HG03103 (cell line): Measurements from ENCODE around the gene WNT5A.

Source experiments
- ATAC-seq: cut with Tn5 transposase; IDR thresholded peaks from one replicate; pipeline ENCODE4 v1.9.1; 2021; ENCODE audit warnings: low read depth; ENCODE audit not compliant: unreplicated experiment

WNT5A gene

DNA sequence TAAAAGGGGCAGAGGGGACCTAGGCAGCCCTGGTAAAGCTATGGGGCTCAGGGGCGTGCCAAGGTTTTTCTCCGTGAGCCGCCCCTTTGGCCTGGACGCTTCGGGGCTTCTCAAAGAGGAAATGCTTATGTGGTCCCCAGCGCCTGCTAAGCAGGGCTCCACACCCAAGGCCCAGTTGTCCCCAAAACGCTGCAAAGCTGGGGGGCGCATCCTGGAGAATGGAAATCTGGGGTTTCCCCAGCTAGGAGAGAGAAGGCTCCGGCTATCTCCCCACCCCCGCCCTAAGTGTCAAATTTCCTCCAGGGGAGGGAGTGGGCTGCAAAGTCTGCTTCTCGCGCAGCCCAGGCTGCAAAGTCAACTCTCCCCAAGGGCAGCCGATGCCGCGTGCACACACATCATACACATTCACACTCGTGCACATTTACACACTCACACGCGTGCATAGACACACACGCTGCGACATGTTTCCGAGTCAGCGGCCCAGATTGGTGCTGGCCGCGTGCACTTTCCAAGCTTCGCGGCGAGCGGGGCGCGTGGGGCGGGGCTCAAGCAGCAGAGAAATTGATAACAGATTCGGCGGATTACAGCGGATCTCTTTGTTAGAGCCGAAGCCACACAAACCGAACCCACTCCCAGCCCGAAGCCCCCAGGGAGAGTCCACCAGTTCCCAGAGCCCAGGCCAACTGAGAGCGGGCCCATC is 4.5 kb downstream of the WNT5A start:
- ATAC-seq = no peak

DNA sequence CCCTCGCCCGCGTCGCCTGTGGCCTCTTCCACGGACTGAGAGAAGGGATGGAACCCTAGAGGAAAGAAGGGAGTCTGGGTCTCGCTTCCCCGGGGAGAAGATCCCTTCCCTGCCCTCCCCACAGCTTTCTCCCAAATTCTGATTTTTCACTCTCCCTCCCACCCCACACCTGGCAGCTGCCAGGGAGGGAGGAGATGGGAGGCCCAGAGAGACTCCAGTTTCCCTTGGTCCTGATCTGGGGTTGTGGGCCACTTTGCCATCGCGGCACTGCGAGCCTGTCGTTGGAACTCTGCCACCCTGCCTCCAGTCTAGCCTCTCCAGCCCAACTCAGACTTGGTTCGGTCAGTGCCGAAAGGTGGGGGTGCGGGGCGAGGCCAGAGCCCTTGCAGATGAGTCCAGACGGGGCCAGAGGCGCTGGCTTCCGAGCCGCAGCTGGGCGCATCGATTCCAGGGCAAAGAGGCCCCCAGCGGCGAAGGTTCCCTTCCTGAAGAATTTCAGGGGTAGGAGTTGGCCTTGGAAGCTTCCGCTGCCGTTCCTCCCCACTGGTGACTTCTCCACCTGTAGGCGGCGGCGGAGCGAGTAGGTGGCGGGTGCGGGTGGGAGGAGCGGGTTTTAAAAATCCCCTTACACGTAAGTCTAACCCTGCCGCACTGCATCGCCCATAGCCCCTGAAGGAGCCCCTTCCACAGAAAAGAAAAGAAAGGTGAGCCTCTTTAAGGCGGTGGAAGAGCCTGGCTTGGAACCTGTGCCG is 5.2 kb downstream of the WNT5A start:
- ATAC-seq = no peak

DNA sequence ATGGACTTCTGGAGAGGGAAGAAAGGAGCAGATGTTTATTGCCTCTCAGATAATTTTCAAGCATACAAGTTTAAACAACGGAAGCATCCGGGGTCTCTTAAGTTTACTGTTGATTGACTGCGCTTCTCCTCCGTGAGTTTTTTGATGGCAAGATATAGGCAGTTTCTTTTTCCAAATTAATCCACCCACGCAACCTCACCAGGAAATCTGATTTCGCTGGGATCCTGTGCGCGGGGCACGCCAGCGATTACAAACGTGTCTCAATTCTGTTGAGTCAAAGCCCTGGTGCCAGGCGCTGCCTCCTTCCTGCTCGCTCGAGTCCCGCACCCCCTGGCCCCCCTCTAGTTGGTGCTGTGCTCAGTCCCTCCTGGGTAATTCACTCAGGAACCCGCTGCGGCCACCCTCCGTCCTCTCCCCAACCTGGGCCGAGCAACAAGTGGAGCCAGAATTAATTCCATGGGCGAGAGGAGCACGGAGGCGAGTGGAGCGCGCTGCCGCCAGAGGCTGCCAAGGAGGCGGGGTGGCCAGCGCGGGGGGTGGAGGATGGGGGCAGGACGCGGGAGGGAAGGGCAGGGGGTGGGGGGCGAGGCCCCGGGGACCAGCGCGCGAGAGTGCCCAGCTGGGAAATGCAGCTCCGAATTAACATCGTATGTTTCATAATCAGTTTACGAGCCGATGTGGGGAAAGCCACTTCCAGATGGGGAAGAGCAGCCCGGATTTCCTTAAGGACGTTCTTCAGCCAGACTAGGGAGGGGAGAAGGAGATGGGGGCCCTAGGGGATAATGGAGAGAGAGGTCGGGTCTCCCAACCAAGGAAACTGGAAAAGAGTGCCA is 6.0 kb downstream of the WNT5A start:
- no peak for ATAC-seq

DNA sequence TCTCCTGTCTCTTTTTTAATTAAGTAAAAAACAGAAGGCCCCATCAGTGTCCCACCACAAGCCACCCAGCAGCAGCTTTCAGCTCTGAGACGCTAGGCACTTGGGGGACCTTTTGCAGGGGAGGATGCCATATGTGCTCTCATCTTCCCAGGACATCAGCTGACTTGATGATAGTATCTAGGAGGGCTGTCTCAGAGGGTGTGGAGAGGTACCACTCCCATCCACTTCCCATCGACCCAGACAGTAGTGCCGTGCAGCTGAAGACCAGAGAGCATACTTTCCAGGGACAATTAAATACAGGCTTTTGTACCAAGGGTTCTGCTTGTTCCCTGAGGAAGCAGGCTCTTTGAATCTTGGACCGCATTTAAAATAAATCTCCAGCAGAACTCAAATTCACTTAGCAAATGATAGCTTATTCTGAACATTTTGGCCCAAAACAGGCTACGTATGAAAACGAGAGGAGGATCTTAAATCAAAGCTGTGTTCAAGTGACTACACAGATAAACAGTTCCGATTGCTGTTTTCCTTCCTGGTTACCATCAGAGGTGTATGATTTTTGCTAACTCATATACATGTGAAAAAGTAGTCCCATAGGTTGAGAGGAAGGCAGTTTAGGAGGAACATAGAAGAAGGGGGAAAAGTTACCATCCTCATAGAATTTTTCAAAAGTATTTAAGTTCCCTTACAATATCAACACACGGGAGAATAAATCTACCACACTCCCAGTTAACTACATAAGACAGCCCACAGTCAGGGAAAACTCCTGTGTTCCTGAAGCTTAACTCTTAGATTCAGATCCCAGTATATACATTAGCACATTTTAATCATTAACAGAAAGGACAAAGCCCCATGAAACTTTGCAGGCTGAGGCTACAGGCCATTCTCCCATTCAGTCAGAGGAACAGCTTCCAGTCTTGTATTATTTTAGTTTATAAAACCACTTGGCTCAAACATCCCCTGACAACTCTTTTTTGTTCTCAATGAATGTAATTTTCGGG is 9.5 kb downstream of the WNT5A start:
- ATAC-seq = no peak

DNA sequence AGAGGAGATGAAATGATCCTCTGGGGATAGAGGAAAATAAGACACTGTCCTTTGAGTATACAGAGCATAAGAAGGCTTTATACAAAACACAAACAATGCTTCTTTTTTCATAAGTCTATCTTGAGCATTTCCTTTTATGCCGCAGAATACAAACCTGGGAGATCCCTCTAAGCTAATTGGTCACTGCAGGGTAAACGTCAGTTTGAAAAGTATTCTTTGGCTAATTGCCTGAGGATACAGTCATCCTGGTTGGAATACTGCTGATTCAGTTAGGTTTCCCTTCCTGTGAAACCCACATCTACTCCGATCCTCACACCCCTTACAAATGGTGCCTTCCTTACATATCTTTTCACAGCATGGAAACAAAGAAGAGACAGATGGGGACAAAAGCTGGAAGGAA is 10.6 kb downstream of the WNT5A start:
- ATAC-seq = no peak

DNA sequence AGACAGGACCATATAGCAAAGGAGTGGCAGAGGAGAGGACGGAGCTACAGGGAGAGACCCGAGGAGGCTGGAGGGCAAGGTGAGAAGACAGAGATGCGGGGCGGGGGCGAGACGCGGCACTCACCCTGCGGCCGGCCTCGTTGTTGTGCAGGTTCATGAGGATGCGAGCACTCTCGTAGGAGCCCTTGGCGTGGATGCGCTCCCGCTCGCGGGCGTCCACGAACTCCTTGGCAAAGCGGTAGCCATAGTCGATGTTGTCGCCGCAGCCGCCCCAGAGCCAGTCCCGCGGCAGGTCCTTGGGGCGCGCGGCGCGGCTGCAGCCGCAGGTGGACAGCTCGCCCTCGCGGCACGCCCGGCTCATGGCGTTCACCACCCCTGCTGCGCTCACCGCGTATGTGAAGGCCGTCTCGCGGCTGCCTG is 12.9 kb downstream of the WNT5A start:
- ATAC-seq = no peak

DNA sequence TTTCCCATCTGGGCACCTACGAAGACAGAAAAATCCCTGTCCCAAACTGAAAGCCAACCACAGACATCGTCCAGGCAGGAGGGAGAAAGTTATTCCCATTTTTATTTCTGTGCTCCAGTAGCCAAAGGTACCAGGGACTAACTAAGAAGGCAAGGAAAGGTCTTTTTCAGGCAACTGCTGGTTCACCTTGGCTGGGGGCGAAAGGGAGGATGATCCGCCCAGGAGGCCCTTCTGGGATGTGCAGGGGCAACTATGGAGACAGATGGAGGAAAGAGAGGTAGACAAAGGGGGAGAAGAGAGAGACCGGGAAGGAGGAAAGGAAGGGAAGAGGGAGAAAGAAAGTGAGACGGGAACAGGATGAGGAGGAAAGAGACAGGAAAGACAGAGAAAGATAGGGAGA is 13.3 kb downstream of the WNT5A start:
- ATAC-seq = no peak

DNA sequence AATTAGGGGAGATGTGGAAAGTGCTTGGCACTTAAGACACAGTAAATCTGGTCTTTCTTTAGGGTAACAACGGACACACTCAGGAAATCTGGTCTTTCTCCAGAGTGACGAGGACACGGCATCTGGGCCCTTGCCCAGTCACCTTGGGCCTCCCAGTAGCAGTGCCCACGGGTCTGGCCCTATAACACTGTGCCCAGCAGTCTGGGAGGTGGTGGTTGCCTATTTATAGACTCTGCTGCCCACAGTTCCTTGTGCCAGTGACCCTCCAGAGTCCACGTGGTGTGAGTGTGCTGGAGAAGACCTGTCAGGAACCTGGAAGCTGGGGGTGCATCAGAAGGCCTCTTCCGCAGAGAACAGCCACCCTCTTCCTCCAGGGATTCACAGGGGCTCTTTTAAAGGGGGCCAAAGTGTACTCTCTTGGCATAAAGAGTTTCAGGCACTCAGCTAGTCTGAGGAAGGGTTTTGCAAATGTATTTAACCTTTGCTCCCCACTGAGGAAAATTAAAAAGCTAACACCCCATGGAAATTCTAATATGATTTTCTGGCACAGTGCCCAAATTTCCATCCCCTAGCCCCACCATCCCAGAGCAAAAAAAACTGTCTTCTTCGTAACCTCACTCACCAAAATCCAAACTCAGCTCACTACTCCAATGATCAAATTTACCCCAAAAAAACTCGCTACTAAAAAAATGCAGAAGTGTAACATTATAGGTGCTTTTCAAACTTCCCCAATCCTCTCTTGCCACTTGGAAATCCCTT is 15.4 kb downstream of the WNT5A start:
- ATAC-seq = no peak

DNA sequence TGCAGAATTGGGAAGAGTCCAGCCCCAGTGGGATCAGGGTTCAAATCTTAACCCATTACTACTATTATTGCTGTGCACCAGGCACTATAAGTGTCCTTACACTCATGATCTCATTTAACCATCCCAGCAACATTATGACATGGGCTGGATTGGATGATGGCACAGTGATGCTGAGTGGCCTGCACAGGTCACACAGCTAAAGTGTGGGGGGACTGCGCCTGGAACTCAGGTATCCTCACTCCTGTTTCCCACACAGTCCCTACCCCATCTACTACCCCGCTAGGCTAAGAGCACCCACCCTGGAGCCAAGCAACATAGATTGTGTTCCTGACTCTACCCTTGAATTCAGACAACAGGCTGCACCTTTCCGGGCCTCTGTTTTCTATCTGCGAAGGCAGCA is 16.0 kb downstream of the WNT5A start:
- no peak for ATAC-seq

DNA sequence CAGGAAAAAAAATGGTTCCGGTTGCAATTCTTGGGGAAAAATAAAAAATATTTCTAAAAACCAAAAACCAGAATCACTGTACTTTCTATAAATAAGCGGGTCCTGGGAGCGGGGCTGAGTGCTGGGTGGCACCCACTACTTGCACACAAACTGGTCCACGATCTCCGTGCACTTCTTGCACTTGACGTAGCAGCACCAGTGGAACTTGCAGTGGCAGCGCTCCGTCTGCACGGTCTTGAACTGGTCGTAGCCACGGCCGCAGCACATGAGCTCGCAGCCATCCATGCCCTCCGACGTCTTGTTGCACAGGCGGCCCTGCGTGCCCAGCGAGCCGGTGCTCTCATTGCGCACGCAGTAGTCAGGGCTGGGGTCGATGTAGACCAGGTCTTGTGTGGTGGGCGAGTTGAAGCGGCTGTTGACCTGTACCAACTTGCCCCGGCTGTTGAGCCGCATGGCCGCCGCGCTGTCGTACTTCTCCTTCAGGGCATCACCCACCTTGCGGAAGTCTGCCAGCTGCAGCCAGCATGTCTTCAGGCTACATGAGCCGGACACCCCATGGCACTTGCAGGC is 17.1 kb downstream of the WNT5A start:
- no peak for ATAC-seq

DNA sequence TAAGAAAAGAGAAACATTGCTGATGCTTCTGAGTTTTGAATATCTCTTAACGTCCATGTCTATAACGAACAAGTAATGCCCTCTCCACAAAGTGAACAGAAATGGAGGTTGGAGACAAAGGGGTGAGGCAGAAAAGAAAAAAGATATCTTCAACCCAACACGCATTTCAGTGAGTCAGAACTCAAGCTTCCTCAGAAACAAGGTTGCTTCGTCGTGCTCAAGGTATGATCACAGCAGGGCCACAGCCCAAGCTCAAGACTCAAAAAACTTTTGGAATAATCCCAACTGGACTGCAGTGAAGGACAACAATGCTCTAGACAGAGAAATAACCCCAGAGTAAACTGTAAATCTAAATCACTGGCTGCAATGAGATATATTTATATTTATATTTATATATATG is 18.9 kb downstream of the WNT5A start:
- no peak for ATAC-seq

DNA sequence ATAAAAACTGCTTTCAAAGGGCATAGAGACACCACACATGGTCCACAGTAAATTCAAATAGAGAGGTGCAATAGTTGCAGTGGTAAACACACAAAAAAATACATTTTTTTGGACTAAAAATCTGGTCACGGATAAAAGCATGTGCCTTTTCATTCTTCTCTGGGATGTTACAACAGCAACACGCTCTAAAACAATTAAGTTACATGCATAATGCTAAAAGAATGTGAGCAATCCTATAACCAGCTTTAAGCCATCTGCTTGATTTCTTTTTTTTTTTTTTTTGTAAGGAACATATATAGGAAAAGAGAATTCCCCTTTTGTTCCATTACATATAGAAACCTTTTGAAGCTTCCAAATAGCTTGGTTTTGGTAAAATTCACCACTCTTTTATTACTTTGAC is 20.0 kb downstream of the WNT5A start:
- no peak for ATAC-seq

DNA sequence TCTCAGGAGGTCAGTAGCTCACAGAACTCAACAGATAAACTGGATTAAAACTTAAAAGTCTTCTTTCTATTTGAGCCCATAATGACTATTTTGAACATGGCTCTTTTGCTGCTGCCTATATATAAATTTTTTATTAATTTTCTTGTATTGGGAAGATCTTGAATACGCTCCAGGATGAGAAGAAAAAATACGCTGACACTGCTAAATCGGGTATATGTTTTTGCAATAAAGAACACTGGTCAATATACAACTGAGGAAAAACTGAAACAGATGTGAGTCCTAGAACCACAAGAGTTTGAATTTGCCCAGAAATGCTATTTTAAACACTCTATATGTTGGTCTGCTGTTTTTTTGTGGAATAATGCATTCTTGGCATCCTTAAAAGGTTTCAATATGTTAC is 20.6 kb downstream of the WNT5A start:
- ATAC-seq = no peak

DNA sequence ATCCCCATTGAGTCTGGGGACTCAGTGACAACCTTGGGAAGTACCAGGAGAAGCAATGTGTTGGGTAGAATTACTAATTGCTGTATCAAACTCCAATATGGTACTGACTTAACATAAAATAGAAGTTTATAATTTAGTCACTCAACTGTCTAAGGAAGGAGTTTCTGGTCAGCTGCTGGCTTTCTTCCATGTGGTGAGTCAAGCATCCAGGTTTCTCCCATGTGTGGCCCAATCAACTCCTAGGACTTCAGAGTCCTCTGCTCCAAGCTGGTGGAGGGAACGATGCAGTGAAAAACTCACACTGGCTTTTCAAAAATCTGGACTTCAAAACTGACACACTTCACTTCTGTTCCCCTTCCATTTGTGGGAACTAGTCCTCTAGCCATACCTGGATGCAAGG is 25.2 kb downstream of the WNT5A start:
- ATAC-seq = no peak

DNA sequence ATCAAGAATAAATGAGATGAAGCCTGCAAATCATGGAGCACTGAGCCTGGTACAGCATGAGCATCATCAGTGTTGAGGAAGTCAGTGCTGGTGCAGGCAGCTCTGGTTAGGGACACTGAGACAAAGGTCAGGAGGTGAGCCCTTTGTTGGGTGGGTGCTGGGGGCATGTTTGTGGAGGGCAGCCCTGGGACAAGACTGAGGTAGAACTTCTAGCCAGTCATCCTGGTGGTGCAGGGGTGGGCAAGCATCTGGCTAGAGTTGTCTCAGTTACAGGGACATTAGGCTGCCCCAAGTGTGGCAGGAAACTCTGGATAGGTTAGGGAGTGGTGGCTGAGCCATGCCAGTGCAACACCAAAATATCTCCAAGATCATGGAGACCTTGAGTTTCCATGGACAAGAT is 27.3 kb downstream of the WNT5A start:
- no peak for ATAC-seq

DNA sequence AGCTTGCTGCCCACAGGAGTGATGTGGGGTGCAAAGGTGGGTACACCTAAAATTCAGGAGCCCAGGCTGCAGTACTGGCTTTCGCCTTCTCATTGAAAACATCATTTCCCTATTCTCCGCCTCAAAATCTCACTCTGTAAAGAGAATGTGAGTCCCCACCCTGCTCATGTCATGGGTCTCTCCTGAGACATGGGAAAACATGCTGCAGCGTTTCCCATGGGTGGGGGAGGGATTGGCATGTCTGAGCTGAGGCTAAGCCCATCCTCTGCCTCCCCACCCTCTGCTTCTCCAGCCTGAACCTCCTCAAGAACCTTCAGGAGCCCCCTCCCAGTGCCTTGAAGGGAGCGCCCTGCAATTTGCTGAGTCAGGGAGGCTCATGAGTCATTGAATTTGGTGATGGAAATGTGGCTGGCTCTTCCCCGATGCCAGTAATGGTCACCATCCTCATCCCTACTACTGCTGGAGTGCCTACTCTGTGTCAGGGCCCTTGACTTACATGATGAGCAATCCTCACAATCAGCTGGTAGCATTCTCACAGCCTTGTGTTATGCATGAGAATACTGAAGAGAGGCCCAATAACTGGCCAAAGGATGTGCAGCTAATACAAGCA is 28.8 kb downstream of the WNT5A start:
- no peak for ATAC-seq

DNA sequence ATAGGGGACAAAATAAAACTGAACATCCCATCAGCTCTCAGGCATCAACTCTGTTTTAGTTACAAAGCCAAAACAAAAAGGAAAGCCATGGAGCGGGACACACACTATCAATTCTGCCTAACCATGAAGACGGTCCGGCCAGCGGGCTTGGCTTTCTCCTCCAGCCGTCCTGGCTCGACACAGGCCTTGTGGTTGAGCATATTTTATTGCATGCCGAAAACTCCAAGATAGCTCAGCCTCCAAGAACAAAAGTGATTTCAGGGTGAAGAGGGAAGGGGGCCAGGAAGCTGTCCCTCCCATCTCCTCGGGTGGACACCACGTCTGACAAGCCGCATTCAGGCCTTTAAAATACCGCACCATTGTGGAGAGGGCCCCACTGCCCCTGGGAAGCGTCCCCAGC is 31.2 kb downstream of the WNT5A start:
- no peak for ATAC-seq

DNA sequence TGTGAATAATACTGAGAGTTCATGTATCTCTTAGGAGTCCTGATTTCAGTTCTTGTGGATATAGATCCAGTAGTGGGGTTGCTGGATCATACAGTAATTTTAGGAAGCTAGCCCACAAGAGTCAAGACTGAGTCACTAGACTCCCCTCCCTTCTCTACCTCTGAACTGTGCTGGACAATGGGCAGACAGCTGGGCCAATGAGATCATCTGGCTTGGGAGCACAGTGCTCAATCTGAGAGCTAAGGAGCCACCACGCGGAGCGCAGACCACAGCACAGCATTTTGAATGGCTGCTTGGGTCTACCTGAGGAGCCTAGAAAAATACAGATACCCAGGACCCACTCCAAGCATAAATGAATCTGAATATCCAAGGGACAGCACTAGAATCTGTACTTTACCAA is 32.5 kb downstream of the WNT5A start:
- ATAC-seq = no peak
